HL-60 (cell line): ENCODE results near the gene TFRC.

Experiments used
- DNase-seq, 2 experiments: peaks; one replicate each; pipeline ENCODE4 v3.0.0-alpha.2; 2010 to 2020; ENCODE audit warnings: low read depth in 1 of 2, low spot score in 1 of 2
- H3K27ac ChIP-seq: fragments of 250-450 bp; sonication (Bioruptor Pico); replicated peaks from 2 replicates; pipeline ENCODE4 v1.5.1; 2020; ENCODE audit warnings: mild to moderate bottlenecking, moderate library complexity
- H3K27me3 ChIP-seq: fragments of 250-450 bp; sonication (Bioruptor Pico); 2 replicates; pipeline ENCODE4 v1.5.1; 2021; ENCODE audit warnings: mild to moderate bottlenecking, moderate library complexity; ENCODE audit not compliant: insufficient read depth, poor library complexity, severe bottlenecking
- H3K4me3 ChIP-seq: replicated peaks from 2 replicates; pipeline ENCODE4 v1.5.1; 2011; ENCODE audit warnings: mild to moderate bottlenecking, control low read depth, low read length; ENCODE audit not compliant: insufficient read depth
- CTCF ChIP-seq: IDR thresholded peaks from one replicate; pipeline ENCODE4 v1.5.1; 2011; ENCODE audit warnings: low read length, control low read depth, inconsistent platforms; ENCODE audit not compliant: insufficient read depth
- GABPA ChIP-seq: IDR thresholded peaks from 2 replicates; pipeline ENCODE4 v1.6.1; 2012; ENCODE audit warnings: low read depth
- POLR2AphosphoS5 ChIP-seq: IDR thresholded peaks from 2 replicates; pipeline ENCODE4 v1.6.1; 2012; ENCODE audit warnings: low read depth
- REST ChIP-seq: IDR thresholded peaks from 2 replicates; pipeline ENCODE4 v1.6.1; 2012; ENCODE audit warnings: low read depth; ENCODE audit not compliant: insufficient replicate concordance
- SPI1 ChIP-seq: IDR thresholded peaks from 2 replicates; pipeline ENCODE4 v1.6.1; 2012; ENCODE audit warnings: low read depth, mild to moderate bottlenecking, borderline replicate concordance
- long read RNA-seq: library from polyadenylated mRNA; unstranded; transcript quantifications from one replicate; pipeline ENCODE4 v2.0.0, GENCODE V29; 2020

Gene TFRC
- long read RNA-seq, full-length matches to known transcripts: 68 of 104 reads
- long read RNA-seq, partial matches to known transcripts: 23 of 104 reads
- long read RNA-seq, other reads (novel, unspliced or antisense): 13 of 104 reads

GRCh38 chr3:196081834-196082618 is at the start of gene TFRC:
Gene TFRC (minus strand): TSS chr3:196082090. CDS start chr3:196077099, 4,991 bp downstream.
- peak; percentile 91 to 94 for DNase-seq
- peak; percentile 82 for TF ChIP-seq REST
- peak; percentile 98 for TF ChIP-seq POLR2AphosphoS5
- peak; percentile 62 for TF ChIP-seq GABPA
- no peak for TF ChIP-seq SPI1
- no peak for TF ChIP-seq CTCF
- Histone ChIP-seq H3K27ac (peak within 1 kb of the TSS; percentile 93), H3K27me3 (no peaks in the 10 kb centered on the region), H3K4me3 (peak within 1 kb of the TSS; percentile 85)

GRCh38 chr3:196128172-196128843 is 46.4 kb upstream of the TFRC start:
- Histone ChIP-seq H3K27me3 (no peaks in the 10 kb centered on the region), H3K4me3 (no peak overlapping the region), H3K27ac (no peak overlapping the region)
- no peak for TF ChIP-seq REST
- DNase-seq: no peak

GRCh38 chr3:196127308-196128040 is 45.6 kb upstream of the TFRC start:
- TF ChIP-seq CTCF (no peak), REST (no peak), SPI1 (no peak), POLR2AphosphoS5 (no peak), GABPA (no peak)
- DNase-seq: no peak
- H3K27me3 ChIP-seq: no peaks in the 10 kb centered on the region
- H3K27ac ChIP-seq: no peak overlapping the region
- no peak overlapping the region for H3K4me3 ChIP-seq
